ENCODE results near the gene ATP5F1C.
"Not testable (repeated sequence)": the region's sequence is repeated elsewhere in the genome, so short reads cannot be mapped to it uniquely, and the experiment has no call there.

ATP5F1C gene

DNA sequence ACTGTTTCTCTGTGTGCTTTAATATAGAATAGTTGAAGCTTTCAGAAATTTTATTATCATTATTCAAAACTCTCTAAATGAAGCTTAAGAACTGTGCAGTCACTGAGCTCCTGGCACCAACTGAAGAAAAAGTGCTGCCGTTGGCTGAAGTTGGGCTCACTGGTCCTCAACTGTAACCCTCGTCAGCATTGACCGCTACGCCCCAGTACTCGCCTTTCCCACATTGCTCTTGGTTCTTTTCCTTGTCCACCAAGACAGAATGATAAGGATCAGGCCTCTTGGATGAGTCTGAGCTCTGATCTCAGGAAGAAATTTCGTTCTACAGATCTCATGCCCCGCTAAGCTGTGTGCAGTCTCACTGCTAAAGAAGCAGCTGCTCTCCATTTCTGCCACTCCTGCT is 22.5 kb downstream of the ATP5F1C start:
- DNase-seq (ENCODE audit: insufficient read length, low spot score), result no peak
- FAIRE-seq, result no peak
- no peak for TF ChIP-seq POLR2A (IDR thresholded peaks at IDR 0.05; ENCODE audit: low read depth, low read length)

DNA sequence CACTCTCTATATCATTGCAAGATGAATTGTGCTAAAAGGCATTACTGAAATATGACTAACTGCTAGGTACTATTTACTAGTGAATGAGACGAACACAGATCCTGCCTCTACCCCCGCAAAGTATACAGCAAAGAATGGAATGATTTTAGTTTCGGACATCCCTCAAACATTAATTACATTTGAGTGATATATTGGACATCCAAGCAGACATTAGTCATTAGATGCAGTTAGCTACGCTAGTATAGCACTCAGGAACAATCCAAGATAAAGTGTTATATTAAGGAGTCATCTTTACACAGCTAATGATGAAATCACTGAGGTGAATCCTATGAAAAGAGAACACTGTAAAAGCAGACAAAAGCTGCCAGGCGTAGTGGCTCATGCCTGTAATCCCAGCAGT is 23.0 kb downstream of the ATP5F1C start:
- TF ChIP-seq POLR2A (IDR thresholded peaks at IDR 0.05; ENCODE audit: low read depth, low read length), result no peak
- DNase-seq (ENCODE audit: insufficient read length, low spot score), result no peak
- no peak for FAIRE-seq

DNA sequence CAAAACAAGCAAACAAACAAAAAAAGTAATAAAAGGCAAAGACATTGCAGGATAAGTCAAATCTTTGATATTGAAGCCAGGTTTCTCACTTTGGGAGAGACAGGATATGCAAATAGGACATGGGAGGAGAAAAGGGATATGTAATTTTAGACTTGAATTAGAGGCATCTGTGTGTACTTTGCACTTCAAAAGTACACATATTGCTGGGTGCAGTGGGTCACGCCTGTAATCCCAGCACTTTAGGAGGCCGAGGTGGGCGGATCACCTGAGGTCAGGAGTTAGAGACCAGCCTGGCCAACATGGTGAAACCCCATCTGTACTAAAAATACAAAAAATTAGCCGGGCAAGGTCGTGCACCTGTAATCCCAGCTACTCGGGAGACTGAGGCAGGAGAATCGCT is 23.8 kb downstream of the ATP5F1C start:
- not testable (repeated sequence) for FAIRE-seq

DNA sequence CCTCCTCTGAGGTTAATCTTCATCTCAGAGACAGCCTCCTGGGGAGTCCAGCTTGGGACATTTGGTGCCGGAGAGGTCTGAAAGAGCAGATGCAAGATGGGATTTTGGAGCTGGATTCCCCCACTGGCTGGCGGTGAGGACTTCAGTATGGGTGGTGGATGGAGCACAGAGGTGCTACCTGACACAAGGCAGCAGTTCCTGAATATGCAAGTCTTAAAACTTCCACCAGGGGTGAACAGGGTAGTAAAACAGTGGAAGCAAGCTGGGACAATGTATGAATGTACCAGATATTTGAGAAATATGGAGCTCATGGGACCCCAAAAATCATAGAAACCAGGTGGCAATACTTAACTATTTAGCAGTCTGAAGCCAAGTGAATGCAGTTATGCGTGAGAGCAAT is 25.5 kb downstream of the ATP5F1C start:
- no peak for DNase-seq (ENCODE audit: insufficient read length, low spot score)
- TF ChIP-seq POLR2A (IDR thresholded peaks at IDR 0.05; ENCODE audit: low read depth, low read length), result no peak
- FAIRE-seq, result no peak

More for the DNA sequence above, 23.8 kb downstream of the ATP5F1C start:
- DNase-seq (ENCODE audit: insufficient read length, low spot score), result not testable (repeated sequence)

DNA sequence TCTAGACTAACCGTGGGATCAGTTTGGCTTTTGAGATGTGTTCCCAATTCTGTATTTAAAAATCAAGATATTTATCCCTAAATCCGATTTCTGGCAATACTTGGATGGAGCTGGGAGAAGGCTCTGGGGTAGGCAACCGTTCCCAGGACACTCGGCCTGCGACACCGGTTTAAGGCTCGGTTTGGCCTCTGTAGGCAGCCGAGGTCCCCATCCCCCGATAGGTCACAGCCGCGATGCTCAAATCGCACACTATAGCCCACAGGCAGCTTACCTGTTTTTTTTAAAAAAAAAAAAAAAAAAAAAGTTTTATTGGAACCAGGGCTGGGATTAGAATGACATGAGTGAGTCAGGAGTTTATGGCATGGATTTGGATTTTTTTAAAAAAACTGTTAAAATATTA is 29.6 kb downstream of the ATP5F1C start:
- DNase-seq (ENCODE audit: insufficient read length, low spot score) (no peak), FAIRE-seq (no peak)
- no peak for TF ChIP-seq POLR2A (IDR thresholded peaks at IDR 0.05; ENCODE audit: low read depth, low read length)

DNA sequence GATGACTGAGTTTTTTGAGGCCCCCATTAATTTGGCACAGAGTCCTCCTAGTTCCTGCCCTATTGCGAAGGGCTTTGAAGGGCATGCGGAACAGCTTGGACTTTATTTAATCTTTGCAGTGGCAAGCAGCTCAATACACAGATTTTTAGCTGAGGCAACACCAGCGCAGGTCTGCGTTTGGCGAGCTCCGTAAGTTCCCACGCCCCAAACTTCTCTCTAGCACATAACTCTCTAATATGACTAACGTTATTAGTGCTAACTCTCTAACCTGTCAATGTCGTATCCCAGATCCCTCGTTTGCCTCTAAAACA is 30.0 kb downstream of the ATP5F1C start:
- FAIRE-seq (no peak), DNase-seq (ENCODE audit: insufficient read length, low spot score) (no peak)
- TF ChIP-seq POLR2A (IDR thresholded peaks at IDR 0.05; ENCODE audit: low read depth, low read length), result no peak

DNA sequence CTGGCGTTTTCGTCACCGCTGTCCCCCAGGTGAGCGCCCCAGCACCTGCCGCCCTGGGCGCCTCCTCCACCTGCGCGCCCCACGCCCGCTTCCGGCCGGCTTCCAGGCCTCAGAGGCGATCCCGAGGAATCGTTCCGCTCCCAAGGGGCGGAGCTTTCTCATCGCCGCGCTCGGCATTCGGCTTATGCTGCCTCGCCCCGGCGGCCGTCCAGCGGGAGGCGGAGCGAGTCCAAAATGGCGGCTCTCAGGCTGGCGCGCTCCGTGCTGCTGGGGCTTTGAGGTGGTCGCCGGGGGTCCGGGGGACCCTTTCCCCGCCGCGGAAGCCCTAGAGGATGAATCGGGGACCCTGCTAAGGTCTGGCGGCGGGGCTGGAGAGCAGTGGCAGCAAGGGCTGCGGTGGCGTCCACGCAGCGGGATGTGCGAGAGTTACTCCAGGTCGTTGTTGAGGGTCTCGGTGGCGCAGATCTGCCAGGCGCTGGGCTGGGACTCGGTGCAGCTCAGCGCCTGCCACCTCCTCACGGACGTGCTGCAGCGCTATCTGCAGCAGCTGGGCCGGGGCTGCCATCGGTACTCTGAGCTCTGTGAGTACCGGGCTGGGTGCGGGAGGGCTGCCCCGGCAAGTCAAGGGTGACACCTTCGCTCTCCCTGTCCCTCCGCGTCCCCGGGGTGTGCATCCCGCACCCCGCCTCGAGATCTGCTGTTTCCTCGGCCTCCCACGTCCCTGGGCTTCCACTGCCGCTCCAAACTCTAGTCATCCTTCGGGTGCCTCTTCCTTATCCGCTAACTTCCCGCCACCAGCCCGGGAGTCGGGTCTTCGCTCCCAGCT is 30.5 kb downstream of the ATP5F1C start, which contains the start of gene TAF3:
Gene TAF3, plus strand, starts transcription at position 211 of the 826 bp plus-strand sequence. Its CDS starts 205 bp downstream, at position 416.
- DNase-seq (ENCODE audit: insufficient read length, low spot score) (peak; percentile 49), FAIRE-seq (no peak)
- peak; percentile 82 for TF ChIP-seq POLR2A (IDR thresholded peaks at IDR 0.05; ENCODE audit: low read depth, low read length)

DNA sequence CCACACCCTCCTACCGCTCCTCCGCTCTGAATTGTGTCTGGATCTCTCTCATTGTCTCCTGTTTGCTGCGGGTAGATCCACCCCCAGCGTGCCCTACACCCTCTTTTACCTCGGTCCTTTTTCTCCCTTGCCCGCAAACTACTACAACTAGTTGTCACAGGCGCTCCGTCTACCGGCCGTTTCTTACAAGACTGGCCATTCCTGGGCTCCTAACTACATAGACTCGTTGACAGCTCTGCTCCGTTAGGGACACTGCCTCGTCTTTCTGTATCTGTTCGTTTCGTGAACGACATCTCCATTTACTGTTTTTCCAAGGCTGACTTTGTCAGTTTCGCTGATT is 31.1 kb downstream of the ATP5F1C start:
- no peak for FAIRE-seq
- DNase-seq (ENCODE audit: insufficient read length, low spot score), result no peak
- TF ChIP-seq POLR2A (IDR thresholded peaks at IDR 0.05; ENCODE audit: low read depth, low read length), result no peak

DNA sequence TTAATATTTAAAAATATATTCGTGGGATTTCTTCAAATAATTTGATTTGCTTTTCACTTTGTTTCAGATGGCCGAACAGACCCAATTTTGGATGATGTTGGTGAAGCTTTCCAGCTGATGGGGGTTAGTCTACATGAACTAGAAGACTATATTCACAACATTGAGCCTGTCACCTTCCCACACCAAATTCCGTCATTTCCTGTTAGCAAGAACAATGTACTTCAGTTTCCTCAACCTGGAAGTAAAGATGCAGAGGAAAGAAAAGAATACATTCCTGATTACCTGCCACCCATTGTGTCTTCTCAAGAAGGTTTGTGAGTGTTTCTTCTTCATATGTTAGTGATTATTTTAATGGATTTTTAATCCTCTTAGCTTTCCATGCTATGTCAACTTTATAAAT is 36.3 kb downstream of the ATP5F1C start:
- no peak for DNase-seq (ENCODE audit: insufficient read length, low spot score)
- no peak for FAIRE-seq
- TF ChIP-seq POLR2A (IDR thresholded peaks at IDR 0.05; ENCODE audit: low read depth, low read length), result no peak

DNA sequence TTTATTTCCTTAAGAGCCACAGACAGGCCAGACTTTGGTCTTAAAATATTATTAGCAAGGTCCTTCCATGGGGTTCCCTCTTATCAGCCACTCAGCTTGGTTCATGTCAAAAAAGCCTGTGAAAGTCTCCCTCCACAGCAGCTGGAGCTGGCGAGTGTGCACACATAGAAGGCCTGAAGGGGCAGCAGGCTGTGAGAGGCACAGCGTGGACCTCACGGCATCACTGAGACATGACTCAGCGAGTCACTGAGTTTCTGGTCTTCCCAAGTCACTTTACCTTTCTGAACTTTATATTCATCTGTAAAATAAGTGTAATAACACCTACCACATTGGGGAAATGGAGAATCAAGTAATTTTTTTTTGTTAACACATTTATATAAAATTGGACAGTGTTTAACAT is 39.0 kb downstream of the ATP5F1C start:
- peak; percentile 91 for FAIRE-seq
- peak; percentile 34 for DNase-seq (ENCODE audit: insufficient read length, low spot score)
- TF ChIP-seq POLR2A (IDR thresholded peaks at IDR 0.05; ENCODE audit: low read depth, low read length), result no peak

DNA sequence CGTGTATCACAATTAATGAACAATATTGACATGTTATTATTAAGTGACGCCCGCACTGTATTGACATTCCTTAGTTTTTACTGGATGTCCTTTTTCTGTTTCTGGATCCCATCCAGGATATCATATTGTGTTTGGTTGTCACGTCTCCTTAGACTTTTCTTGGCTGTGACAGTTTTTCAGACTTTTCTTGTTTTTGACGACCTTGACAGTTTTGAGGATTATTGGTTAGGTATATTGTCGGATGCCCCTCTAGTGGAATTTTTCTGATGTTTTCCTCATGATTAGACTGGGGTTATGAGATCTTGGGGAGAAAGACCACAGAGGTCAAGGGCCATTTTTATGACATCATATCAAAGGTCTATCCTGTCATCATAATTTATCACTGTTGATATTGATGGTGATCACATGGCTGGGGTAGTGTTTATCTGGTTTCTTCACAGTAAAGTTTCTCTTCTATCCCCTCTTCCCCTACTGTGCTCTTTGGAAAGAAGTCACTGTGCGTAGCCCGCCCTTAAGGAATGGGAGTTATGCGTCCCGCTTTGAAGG is 41.4 kb downstream of the ATP5F1C start:
- FAIRE-seq (no peak), DNase-seq (ENCODE audit: insufficient read length, low spot score) (no peak)
- TF ChIP-seq POLR2A (IDR thresholded peaks at IDR 0.05; ENCODE audit: low read depth, low read length), result no peak

DNA sequence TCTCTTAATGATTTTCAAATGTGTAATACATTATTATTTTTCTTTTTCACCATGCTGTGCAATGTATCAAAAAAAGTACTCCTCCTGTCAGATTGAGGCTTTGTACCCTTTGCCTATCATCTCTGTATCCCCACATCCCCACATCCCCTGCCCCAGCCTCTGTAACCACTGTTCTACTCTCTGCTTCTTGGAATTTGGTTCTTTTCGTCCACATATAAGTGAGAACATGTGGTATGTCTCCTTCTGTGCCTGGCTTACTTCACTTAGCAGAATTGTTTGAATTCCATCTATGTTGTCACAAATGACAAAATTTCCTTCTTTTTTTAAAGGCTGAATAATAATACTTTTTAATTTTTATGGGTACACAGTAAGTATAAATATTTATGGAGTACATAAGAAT is 44.1 kb downstream of the ATP5F1C start:
- no peak for DNase-seq (ENCODE audit: insufficient read length, low spot score)
- TF ChIP-seq POLR2A (IDR thresholded peaks at IDR 0.05; ENCODE audit: low read depth, low read length), result no peak
- FAIRE-seq, result no peak

DNA sequence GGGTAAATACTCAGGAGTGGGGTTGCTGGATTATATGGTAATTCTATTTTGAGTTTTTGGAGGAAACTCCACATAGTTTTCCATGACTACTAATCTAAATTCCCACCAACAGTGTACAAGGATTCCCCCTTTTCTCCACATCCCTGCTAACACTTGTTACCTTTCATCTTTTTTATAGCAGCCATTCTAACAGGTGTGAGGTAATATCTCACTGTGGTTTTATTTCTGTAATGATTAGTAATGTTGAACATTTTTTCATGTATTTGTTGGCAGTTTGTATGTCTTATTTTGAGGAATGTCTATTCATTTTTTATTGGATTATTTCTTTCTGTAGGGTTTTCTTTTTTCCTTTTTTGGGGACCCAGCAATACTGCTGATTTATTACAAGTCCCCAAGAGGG is 45.2 kb downstream of the ATP5F1C start:
- DNase-seq (ENCODE audit: insufficient read length, low spot score), result no peak
- no peak for FAIRE-seq
- no peak for TF ChIP-seq POLR2A (IDR thresholded peaks at IDR 0.05; ENCODE audit: low read depth, low read length)

DNA sequence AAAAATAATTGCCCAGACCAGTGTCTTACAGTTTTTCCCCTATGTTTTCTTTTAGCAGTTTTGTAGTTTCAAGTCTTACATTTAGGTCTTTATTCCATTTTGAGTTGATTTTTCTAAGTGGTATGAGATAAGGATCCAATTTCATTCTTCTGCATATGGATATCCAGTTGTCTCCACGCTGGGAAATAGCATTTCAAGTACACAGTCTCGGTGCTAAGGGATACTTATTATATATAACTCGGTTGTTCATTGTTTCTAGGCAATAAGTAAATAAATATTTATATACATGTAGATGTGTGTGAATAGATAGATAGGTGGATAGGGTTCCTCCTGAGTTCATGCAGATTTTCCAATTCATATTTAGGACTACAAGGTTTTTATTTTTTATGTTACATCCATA is 46.3 kb downstream of the ATP5F1C start:
- FAIRE-seq (no peak), DNase-seq (ENCODE audit: insufficient read length, low spot score) (no peak)

DNA sequence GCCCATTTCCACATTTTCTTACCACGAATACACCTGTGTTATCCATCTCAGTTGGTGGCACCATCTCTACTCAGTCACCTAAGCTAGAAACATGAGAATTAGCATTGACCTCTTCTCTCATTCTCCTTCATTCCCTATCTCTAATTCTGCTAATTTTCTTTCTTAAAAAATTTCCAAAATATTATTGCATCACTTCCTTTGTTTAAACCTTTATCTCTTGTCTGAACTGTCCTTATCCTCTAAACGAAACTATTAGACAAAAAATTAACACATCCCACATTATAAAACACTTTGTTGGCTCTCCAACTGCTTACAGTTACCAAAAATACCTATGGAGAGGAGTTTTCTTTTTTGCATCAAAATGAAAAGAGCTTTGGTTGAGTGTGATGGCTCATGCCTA is 48.6 kb downstream of the ATP5F1C start:
- DNase-seq (ENCODE audit: insufficient read length, low spot score) (no peak), FAIRE-seq (no peak)
- no peak for TF ChIP-seq POLR2A (IDR thresholded peaks at IDR 0.05; ENCODE audit: low read depth, low read length)

More for the DNA sequence above, 46.3 kb downstream of the ATP5F1C start:
- TF ChIP-seq POLR2A (IDR thresholded peaks at IDR 0.05; ENCODE audit: low read depth, low read length), result no peak

Measured in H54 (cell line).